Measurements from ENCODE around the gene LEPROT.

DNA sequence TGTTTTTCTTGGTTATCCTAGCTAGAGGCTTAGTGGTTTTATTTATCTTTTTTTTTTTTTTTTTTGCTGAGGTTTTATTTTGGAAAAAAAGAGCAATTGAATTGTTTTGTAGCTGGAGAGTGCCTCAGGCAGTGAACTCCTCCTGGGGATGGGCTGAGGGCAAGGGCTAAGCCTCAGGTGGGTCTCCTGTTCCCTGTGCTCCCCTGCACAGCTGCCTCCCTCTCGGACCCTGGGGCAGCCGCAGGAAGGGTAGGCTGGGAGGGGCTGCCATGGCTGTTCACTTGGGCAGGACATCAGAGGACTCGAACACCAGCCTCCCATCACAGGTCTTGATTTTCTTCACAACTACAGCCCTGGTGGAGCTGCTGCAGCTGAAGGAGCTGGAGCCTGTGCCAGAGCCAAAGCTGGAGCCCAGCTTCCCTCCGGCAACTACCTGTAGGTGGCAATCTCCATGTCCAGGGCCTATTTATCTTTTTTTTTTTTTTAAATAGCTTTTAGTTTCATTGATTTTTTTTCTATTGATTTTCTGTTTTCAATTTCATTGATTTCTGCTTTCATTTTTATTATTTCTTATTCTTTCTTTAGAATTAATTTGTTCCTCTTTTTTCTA, 28.9 kb downstream of the LEPROT start:
- TF ChIP-seq, protein P1, sequence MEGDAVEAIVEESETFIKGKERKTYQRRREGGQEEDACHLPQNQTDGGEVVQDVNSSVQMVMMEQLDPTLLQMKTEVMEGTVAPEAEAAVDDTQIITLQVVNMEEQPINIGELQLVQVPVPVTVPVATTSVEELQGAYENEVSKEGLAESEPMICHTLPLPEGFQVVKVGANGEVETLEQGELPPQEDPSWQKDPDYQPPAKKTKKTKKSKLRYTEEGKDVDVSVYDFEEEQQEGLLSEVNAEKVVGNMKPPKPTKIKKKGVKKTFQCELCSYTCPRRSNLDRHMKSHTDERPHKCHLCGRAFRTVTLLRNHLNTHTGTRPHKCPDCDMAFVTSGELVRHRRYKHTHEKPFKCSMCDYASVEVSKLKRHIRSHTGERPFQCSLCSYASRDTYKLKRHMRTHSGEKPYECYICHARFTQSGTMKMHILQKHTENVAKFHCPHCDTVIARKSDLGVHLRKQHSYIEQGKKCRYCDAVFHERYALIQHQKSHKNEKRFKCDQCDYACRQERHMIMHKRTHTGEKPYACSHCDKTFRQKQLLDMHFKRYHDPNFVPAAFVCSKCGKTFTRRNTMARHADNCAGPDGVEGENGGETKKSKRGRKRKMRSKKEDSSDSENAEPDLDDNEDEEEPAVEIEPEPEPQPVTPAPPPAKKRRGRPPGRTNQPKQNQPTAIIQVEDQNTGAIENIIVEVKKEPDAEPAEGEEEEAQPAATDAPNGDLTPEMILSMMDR (IDR thresholded peaks at IDR 0.05 in 8 of 11, conservative IDR thresholded peaks at IDR 0.05 in 3 of 11) = no peak
- TF ChIP-seq POLR2A (IDR thresholded peaks at IDR 0.05) (no peak), POLR2AphosphoS5 (IDR thresholded peaks at IDR 0.05) (no peak)

Measured in spleen (tissue), 7 donors.